Left hindlimb (tissue), 1 donor: Measurements from ENCODE around the gene DNASE1L3.
A peak's percentile ranks its signal among the peaks of the same experiment; 100 is the strongest.
"Not testable (repeated sequence)": the region's sequence is repeated elsewhere in the genome, so short reads cannot be mapped to it uniquely, and the experiment has no call there.

ENCODE experiments used
- DNase-seq: peaks from one replicate; pipeline ENCODE4 v3.0.0-alpha.2; 2018

Gene DNASE1L3

DNA sequence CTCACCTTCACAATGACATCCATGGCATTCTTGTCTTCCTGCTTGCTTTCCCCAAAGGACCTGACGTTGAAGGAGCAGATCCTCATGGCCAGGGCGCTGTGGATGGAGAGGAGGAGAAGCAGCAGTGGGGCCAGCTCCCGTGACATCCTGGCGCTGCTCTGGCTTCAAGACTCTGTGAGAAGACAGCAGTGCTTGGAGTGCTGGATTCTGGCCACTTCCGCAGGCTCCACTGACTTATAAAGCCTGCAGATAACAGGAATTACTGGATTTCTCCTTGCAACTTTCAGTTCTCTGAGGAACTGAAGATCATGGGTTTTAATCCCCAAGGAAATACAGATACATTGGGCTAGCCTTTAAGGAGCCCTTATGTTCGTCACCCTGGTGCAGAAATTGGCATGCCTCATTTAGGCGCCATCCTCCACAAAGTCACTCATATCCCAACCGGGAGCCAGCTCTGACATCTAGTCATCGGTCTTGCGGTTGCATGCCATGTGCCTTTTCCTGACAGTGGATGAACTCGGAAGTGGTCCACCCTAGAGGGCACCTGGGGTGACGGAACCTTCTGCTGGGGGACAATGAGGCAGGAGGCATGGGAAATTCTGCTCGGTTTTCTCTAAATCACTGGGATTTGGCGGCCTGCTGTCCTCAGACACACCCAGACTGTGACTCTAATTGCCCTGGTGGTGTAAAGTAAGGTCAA is at the start of gene DNASE1L3:
Gene DNASE1L3 (minus strand): TSS at position 212 of the 700 bp plus-strand sequence. CDS start 66 bp downstream, at position 146.
- no peak for DNase-seq

- no peak for DNase-seq
Measured at GRCh38 chr3:58260261-58260731, 49.5 kb upstream of the DNASE1L3 start.

DNA sequence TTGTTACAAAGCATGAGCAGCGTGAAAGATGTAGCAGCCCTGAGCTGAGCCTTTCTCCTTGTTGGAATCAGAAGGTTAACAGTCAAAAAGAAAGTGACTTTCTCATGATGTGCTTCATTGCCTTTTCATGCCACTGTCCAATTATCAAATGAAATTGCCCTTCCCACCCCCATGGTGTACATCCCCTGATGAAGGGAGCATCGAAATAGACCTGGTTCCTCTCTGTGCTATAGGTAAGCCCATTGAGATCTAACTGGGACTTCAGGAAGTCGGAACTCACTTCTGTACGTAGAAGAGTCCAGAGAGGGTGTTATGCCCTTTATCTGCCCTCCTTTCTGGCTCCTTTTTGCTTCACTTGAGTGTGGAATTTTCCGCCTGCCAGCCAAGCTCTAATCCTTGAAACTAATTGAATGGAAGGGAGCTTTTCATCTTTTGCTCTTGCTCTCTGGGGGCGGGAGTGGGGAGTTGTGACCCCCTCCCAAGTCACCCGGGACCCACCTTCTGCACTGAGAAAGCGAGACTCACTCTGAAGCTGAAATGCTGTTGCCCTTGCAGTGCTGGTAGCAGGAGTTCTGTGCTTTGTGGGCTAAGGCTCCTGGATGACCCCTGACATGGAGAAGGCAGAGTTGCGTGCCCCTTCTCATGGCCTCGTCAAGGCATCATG is 47.8 kb upstream of the DNASE1L3 start:
- no peak for DNase-seq

GRCh38 chr3:58256511-58256910 is 45.7 kb upstream of the DNASE1L3 start:
- no peak for DNase-seq

- no peak for DNase-seq
Measured at GRCh38 chr3:58256061-58256460, 45.3 kb upstream of the DNASE1L3 start.

GRCh38 chr3:58254144-58254543 is 43.4 kb upstream of the DNASE1L3 start:
- no peak for DNase-seq

- no peak for DNase-seq
Measured at GRCh38 chr3:58251631-58252035, 40.9 kb upstream of the DNASE1L3 start.

- DNase-seq, result no peak
Measured at GRCh38 chr3:58250093-58250707, 39.4 kb upstream of the DNASE1L3 start.

GRCh38 chr3:58249358-58250092 is 38.8 kb upstream of the DNASE1L3 start:
- DNase-seq, result no peak

GRCh38 chr3:58246148-58247047 is 35.6 kb upstream of the DNASE1L3 start:
- no peak for DNase-seq

DNA sequence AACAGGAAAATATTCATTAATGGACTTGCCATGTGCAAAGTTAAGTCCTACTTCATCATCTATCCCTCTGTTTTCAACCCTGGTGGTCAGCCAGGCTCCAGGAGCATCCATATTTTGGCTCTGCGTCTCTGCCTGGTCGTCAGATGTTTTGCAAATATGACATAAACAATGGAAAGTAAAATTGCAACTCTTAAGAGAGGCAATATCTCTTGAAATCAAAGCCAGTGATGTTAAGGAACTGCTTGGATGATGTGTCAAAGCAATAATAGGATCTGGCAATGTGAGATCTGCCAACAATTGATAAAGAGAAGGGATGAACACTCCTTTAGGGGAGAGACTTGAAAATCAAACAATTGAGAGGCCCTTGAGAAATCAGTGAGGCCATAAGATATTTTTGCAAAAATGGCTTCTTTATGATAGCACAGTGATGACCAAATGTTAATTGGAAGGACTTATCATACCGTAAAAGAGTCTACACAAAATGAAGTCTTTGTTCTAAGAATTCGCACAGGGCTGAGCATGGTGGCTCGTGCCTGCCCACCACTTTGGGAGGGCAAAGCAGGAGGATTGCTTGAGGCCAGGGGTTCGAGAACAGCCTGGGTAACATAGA is 33.3 kb upstream of the DNASE1L3 start:
- no peak for DNase-seq

- DNase-seq, result not testable (repeated sequence)
Measured at GRCh38 chr3:58242860-58243259, 32.1 kb upstream of the DNASE1L3 start.

- DNase-seq, result no peak
Measured at GRCh38 chr3:58242340-58242739, 31.6 kb upstream of the DNASE1L3 start.

GRCh38 chr3:58241306-58242044 is 30.7 kb upstream of the DNASE1L3 start:
- DNase-seq, result no peak

DNA sequence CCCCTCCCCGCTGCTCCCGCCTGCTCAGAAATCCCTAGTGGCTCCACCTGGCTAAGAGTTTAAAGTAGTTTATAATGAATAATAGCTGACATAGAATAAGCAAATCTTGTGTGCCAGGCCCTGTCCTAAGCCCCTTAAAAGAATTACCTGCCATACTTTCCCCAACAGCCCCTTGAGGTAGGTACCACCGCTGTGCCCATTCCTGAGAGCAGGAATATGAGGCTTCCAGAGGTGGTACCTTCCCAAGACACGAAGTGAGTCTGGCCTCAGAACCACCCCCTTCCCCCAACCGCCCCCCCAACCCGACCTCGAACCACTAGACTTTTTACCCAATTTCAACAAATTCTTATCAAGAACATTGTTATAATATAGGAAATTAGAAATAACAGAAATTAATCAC is 28.1 kb upstream of the DNASE1L3 start:
- DNase-seq, result no peak

DNA sequence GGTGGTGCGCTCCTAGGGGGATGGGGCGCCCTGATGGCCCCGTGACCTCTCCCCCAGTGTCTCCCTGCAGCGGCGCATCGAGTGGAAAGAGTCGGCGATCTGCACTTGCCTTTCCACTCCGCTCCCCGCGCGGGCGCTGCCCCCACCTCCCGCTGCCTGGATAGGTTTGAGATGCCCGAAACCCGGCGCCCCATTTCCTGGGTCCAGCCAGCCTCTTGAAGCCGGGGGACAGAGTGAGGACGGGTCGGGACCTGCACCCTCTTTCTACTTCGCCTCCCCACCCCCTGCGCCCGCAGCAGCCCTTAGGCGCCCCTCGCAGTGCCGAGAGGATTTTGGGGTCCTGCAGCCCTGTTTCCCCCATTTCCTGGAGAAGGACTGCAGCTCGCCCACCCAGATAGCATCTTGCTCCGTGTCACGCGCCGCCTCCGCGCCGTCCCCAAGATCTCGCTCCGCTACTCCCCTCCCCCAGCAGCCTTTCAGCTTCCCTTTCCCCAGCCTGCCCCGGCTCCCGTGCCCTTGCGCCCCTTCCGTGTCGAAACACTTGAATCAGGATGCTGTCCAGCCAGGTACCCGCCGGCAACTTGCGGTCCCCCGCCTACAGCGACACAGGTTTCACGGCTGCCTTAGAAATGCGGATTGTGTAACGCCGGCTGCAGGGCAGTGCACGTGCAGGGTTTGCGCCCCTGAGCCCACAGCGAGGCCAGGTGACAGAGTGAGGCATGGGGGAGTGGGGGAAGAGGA is 27.3 kb upstream of the DNASE1L3 start:
- DNase-seq, result no peak

- DNase-seq, result peak; percentile 87
Measured at GRCh38 chr3:58237238-58237940, 26.6 kb upstream of the DNASE1L3 start, which contains the start of gene ABHD6. ABHD6 (plus strand) TSS chr3:58237792; CDS start chr3:58256587, 18,795 bp downstream.

DNA sequence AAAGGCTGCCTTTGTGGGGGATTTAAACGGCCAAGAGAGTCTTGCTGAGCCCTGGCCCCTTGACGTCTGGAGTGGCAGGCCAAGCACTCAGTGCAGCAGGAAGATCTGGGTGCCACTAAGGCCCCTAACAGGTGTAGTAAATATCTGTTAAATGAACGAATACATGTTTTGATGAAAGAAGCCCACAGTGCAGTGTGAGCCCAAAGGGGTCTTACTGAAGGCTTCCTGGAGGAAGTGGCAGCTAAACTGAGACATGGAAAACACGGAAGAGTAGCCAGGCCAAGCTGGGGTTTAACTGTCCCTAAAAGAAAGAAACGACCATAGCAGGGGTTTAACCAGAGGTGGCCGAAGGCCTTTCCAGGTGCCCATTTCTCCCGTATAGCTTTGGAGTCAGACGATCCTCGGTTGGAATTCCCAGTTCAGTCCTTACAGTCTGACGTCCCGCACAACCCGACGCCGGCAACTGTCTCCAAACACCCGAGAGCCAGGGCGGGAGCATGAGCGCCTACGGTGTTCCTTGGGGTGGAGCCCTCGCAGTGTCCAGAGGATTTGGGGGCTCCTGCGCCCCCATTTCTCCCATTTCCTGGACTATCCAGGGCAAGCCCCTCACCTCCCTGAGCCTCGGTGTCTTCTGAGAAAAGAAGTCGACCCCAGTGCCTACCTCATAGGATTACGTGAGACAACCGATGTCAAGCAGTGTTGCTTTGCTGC is 25.9 kb upstream of the DNASE1L3 start:
- no peak for DNase-seq

DNA sequence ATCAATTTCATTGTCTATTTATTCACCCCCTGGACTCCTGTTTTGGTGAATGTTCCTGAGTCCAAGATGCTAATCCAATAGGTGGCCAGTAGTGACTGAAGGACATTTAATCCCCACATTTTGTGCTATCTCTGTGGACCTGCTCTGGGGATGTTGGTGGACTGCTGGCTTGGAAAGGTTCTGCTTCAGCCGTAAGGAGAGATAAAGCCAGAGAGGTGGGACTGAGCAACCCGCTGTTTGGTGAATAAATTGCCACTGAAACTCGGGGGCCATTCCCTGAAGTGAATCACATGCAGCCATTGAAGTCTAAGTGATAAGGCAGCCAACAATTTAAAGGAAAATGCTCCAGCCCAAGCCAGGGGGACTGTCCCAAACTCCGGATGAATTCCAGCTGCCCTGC is 25.2 kb upstream of the DNASE1L3 start:
- DNase-seq, result no peak
